Stimulated activated CD4-positive, alpha-beta T cell treated with anti-CD3 and anti-CD28 coated beads, TNF-alpha, amount 100 ng/mL, for 4 hours (primary cell): ENCODE measurements around the gene PRSS33.
A peak's percentile ranks its signal among the peaks of the same experiment; 100 is the strongest.

Experiments
- DNase-seq, 3 experiments: peaks; one replicate each; pipeline ENCODE4 v3.0.0-alpha.2; 2020; ENCODE audit warnings: low read depth in 3 of 3

Gene PRSS33

DNA sequence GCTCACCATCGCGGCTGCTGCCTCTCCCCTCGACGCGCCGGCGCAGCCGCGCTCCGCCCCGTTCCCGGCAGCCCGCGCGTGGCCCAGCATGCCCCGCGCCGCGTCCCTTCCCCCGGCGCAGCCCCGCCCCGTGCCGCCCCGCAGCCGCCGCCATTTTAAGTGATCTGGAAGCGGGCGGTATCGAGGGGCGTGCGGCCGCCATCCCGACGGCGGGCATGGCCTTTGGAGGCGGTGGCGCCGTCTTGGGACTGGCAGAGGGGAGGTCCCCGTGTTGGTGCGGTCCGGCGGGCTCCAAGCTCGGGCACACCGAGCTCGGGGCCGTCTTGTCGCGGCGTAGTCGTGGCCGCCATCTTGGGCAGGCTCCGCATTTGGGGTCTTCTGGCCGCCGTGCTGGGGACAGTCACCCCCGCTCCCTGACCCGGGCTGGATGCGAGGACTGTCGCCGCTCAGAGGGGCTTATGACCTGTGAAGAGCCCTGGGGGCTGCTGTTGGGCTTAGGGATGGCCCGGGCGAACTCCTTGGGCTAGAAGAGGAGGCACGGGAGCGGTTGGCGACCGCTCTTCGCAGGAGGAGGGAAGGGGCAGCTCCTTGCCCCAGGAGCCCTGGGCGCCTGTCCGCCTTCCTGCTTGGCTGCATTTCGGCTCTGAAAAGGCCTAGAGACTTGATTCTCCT is 10.0 kb downstream of the PRSS33 start, which contains the start of gene ELOB:
Gene ELOB (minus strand): TSS at position 50 of the 672 bp plus-strand sequence. CDS start 41 bp downstream, at position 9.
- DNase-seq: peak; percentile 79 to 88 (median 82)

DNA sequence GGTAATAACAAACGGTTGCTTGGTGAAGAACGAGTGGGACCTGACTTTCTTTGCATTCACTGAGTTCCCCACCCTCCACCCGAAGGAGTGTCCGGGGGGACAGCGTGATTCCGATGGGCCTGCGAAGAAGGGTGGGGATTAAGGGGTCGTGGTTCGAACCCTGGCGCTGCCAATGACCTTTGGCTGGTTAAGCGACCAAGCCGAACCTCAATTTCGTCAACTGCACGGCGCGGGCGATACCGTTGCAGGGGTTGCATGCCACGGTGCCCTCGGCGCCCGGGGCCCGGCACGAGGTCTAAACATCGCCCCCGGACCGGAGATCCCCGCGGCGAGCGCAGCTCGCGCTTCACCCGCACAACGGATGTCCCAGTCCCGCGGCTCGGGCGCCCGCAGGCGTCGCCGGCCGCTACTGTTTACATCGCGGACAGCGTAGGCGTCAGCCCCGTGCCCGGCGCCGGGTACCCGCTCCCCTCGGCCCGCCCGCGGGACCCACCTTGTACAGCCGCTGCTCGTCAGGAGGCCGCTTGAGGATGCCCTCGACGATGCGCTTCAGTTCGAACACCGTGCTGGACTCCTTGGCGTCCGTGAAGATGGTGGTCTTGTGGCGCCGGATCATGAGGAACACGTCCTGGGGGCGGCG is 10.7 kb downstream of the PRSS33 start:
- DNase-seq: no peak

DNA sequence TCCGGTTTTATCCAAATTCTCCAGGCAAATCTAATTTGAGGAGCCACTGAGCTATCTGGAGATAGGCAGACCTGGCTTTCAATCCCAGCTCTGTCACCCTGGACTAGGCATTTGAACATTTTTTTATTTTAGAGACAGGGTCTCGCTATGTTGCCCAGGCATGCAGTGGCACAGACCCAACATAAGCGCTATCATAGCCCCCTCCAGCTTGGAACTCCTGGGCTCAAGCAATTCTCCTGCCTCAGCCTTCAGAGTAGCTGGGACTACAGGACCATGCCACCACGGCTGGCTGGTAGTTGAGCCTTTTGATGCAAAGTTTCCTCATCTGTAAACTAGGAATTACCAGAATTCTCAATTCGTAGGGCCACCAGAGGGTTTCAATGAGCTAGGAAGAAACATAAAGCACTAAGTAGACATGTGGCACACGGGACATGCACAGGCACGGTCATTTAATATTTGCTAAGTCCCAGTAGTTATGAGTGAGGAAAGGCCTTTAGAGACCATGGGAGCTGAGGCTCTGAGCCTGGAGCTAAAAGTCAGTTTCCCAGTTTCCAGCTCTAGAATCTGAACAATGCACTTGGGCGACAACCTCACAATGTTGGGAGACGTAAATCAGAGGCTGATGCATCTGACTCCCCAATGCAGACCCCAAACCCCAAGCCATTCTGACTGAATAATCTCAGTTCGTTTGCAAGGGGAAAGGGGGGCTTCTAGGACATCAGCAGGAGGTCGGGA is 11.4 kb downstream of the PRSS33 start:
- DNase-seq: no peak

DNA sequence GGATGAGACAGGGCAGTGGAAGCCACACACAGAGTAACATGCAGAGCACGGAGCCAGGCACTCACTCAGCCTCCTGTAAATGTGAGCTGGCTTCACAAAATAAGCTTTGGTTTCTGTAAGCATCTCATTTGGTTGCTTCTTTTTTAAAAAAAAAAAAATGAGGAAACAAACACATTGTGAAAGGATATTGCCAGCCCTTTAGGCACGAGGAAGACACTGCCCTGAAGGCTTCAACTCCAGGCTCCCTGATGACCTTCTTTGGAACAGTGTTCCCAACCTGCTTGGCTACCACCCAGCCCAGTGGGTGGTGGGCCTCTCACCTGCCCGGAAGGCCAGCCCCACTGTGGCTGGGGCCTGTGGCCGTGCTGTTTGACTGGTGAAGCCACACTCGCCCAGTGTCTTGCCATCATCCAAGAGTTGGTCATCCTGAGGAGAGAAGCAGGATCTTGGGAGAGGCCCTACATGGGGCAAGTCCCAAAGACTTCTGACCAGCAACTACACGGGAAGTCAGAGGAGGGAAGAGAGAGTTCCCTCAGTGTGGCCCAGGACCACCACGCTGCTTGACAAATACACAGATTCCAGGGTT is 12.1 kb downstream of the PRSS33 start:
- no peak for DNase-seq

DNA sequence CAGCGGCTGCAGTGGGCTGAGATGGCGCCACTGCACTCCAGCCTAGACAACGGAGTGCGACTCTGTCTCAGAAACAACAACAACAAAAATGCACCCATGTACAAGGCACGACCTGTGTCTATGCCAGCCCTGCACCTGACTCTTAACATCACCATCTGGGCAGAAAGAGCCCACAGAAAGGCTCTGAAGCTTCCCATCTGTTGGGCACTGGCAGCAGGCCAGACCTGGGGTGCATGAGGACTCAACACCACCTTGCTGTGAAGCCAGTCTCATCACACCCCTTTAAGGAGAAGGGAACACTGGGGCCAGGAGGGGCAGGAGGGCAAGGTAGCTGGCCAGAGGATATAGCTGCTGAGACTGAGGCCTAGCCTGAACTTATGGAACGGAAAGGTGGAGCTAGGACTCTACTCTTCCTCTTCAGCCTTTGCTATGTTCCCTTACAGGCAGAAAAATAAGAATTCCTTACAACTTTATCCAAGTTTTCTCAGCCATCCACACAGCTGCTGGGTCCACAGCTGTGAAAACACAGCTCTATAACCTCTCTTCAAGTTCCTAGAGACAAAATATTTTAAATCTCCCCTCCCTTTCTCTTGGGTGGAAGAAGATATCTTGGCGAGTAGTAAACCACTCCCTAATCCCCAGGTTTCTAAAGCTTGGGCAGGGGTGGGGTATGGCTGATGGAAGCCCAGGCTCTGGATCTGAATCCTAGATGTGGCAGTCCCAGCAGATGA is 13.0 kb downstream of the PRSS33 start:
- no peak for DNase-seq

DNA sequence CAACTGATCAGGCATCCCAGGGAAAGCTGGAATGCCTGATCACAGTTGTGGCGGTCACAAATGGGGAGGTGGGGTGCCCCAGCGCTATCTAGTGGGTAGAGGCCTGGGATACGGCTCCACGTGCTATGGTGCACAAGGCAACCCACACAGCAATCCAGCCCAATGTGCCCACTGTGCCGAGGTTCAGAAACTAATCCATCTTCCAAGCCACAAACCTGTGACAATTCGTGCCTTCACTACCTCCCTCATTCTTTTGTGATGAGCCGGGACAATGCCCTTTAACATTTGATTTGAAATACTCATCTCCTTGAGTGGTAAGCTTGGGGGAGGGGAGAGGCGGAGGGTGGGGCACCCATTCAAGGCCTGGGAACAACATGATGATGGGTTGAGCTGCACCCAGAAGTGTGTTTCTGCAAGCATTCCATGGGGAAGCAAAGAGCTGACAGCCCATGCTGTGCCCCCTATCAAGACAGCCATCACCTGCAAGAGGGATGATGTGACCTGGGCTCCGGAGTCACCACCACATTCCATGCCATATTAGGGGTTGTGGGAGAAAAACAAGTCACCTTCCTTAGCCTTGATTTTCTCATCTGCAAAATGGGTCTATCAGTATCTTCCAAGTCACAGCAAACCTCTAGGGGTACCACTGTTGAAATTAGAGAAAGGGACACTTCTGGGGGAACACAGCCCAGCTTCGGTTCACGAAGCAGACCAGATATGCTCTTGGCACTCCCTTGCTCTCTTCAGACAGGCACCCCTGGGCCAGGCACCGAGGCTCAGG is 14.0 kb downstream of the PRSS33 start:
- no peak for DNase-seq

DNA sequence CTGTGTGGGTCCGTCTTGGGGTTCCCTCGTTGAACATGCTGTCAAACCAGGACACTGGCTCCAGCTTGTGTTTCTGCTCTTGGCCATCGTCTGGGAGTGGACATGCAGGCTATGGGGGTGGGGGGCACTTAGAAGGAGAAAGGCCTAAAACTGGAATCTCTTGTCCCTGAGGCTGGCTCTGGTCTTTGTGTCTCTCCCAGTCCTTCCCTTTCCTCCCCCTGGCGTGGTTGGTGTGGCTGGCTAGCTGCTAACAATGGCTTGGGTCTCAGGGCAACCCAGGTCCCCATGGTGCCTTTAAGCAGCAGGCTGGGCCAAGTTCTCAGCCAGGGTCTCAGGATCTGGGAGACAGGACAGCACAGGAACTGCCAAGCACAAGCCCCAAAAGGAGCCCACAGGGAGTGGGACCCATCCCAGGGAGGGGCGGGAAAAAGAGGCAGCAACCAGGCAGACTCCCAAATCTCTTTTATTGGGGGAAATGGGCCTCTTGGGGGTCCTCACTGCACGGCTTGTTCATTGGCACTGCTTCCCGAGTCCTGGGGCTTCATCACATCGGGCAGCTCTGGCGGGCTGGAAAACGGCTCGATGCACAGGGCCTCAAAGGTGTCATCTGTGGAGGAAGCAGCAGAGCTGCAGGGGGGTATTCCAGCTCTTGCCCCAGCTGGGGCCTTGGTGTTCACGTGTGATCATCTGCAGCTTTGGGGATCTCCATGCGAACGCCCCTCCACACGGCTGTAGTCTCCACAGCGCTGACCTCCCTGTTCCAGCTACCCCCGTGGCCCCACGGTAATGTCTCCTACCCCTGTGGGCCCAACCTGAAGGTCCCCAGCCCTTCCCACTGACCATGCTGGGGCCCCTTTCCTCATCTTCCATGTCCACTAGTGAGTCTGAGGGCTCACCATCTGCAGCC is 15.6 kb downstream of the PRSS33 start:
- no peak for DNase-seq

DNA sequence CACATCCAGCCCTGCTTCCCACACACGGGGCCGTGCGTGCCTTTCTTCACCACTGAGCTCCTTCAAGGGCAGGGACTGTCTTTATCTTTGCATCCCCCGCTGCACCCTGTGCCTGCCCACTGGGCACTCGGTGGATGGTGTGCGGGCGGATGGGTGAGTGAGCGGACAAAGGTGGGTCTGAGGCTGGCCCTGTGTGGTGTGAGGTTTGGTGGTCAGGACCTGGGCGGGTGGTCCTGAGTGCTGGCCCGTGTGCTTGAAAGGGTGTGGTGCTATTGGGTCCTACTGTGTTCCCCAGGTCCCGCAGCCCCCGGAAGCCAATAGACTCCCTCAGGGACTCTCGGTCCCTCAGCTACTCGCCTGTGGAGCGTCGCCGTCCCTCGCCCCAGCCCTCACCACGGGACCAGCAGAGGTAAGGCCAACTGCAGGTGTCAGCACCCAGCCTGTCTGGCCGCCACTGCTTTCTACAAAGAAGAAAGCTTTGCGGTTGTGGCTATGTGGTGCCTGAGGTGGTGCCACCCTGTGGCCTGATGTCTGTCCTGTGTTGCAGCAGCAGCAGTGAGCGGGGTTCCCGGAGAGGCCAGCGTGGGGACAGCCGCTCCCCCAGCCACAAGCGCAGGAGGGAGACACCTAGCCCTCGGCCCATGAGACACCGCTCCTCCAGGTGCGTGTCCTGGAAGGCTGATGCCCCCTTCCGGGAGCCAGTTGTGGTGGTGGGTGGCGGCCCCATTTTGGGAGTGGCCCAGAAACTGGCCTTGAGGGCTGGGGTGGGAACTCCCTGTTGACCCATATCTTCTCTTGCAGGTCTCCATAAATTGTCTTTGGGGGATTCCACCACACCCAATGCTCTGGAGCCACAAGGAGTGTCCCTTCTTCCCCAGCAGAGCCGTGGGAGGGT is 17.1 kb downstream of the PRSS33 start:
- no peak for DNase-seq

DNA sequence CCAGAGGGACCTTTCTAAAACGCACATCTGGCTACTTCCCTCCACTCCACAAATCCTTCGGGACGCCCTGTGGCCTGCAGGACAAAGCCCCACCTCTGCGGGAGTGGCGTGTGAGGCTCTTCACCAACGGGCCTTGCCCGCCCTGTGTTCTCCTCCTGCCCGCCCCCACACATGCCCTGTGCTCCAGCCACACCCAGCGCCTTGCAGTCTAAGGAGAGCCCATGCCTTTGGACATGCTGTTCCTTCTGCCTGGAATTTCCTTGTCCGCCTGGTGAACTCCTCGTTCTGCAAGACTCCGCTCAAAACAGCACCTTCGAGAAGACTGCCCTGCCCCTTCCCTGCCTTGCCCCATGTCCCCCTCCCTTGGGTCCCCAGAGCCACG is 17.7 kb downstream of the PRSS33 start:
- no peak for DNase-seq

DNA sequence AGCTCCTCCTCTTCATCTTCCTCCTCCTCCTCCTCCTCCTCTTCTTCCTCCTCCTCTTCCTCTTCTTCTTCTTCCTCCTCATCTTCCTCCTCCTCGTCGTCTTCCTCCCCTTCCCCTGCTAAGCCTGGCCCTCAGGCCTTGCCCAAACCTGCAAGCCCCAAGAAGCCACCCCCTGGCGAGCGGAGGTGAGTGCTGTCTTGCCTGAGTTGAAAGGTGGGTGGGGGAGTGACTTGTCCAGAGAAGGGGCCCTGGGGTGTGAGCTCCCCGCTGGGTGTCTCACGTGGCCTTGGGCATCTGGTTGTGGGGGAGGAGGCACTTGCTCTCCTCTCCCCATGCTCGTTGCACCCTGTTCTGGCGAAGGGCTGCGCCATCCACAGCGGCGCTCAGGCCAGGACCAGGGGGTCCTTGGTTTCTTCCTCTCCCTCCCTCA is 18.2 kb downstream of the PRSS33 start:
- DNase-seq: no peak

DNA sequence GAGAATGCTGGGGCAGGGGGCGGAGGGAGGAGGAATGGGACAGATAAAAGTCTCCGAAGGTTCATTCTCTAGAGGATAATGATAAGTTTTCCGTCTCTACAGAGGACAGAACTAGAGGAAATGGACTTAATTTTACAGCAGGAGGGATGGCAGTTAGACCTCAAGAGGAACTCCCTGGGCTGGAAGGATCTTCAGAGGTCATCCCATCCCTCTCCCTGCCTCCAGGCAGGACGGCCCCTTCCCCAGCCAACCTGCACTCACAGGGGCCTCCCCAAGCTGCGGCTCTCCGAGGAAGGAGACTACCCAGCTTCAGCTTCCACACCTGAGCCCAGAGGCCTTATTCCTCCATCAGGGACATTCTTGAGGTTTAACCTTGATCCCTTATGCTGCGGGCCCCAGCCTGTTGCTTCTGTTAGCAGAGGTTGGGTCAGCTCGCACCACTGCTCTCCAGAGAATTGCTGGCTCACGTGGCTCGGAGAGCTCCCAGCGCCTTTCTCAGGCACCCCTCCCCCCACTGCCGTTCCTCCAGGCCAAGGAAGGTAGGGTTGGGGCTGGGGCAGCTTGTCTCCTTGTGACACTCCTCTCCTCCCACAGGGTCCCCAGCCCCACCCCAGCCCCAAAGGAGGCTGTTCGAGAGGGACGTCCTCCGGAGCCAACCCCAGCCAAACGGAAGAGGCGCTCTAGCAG is 18.8 kb downstream of the PRSS33 start:
- DNase-seq: no peak

DNA sequence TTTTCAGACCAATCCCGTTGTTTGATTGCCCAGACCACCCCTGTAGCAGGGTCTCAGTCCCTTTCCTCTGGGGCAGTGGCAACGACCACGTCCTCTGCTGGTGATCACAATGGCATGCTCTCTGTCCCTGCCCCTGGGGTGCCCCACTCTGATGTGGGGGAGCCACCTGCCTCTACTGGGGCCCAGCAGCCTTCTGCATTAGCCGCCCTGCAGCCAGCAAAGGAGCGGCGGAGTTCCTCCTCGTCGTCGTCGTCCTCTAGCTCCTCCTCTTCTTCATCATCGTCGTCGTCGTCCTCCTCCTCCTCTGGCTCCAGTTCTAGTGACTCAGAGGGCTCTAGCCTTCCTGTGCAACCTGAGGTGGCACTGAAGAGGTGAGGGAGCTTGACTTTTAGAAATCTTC is 19.5 kb downstream of the PRSS33 start:
- DNase-seq: no peak

DNA sequence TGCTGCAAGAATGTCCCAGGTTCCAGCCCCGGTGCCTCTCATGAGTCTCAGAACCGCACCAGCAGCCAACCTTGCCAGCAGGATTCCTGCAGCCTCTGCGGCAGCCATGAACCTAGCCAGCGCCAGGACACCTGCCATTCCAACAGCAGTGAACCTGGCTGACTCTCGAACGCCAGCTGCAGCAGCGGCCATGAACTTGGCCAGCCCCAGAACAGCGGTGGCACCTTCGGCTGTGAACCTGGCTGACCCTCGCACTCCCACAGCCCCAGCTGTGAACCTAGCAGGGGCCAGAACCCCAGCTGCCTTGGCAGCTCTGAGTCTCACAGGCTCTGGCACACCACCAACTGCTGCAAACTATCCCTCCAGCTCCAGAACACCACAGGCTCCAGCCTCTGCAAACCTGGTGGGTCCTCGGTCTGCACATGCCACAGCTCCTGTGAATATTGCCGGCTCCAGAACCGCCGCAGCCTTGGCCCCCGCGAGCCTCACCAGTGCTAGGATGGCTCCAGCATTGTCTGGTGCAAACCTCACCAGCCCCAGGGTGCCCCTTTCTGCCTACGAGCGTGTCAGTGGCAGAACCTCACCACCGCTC is 20.1 kb downstream of the PRSS33 start:
- no peak for DNase-seq

DNA sequence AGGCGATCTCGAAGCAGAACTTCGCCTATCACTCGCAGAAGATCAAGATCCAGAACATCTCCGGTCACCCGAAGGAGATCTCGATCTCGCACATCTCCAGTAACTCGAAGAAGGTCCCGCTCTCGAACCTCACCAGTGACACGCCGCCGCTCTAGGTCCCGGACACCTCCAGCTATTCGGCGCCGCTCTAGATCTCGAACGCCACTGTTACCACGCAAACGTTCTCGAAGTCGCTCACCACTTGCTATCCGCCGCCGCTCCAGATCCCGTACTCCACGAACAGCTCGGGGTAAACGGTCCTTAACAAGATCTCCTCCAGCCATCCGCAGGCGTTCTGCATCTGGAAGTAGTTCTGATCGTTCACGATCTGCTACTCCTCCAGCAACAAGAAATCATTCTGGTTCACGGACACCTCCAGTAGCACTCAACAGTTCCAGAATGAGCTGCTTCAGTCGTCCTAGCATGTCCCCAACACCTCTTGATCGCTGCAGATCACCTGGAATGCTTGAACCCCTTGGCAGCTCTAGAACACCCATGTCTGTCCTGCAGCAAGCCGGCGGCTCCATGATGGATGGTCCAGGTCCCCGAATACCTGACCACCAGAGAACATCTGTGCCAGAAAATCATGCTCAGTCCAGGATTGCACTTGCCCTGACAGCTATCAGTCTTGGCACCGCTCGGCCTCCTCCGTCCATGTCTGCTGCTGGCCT is 20.8 kb downstream of the PRSS33 start:
- no peak for DNase-seq

DNA sequence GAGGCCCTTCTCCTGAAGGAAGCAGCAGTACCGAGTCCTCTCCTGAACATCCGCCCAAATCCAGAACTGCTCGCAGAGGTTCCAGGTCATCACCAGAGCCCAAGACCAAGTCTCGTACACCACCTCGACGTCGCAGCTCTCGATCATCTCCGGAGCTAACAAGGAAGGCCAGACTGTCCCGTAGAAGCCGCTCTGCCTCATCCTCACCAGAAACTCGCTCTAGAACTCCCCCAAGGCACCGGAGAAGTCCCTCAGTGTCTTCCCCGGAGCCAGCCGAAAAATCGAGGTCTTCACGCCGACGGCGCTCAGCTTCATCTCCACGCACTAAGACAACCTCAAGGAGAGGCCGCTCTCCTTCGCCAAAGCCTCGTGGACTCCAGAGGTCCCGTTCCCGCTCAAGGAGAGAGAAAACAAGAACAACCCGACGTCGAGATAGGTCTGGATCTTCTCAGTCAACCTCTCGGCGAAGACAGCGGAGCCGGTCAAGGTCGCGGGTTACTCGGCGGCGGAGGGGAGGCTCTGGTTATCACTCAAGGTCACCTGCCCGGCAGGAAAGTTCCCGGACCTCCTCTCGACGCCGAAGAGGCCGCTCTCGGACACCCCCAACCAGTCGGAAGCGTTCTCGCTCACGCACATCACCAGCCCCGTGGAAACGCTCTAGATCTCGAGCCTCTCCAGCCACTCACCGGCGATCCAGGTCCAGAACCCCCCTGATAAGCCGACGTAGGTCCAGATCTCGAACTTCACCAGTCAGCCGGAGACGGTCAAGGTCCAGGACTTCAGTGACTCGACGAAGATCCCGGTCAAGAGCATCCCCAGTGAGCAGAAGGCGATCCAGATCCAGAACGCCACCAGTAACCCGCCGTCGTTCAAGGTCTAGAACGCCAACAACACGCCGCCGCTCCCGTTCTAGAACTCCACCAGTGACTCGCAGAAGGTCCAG is 21.6 kb downstream of the PRSS33 start:
- DNase-seq: no peak

DNA sequence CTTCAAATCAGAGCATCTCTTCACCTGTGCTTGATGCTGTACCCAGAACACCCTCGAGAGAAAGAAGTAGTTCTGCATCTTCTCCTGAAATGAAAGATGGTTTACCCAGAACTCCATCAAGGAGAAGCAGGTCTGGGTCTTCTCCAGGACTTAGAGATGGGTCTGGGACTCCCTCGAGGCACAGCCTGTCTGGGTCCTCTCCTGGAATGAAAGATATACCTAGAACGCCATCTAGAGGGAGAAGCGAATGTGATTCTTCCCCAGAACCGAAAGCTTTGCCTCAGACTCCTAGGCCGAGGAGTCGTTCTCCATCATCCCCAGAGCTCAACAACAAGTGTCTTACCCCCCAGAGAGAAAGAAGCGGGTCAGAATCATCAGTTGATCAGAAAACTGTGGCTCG is 22.6 kb downstream of the PRSS33 start:
- DNase-seq: no peak
